HEK293 (cell line): ENCODE results near the gene THBS3.

ENCODE experiments used
- CTCF ChIA-PET: fragments of 350-600 bp; formaldehyde crosslinking; extraction: SDS; loops from one replicate; lab custom pipeline; 2021; ENCODE audit warnings: antibody characterized with exemption; lab: Yijun Ruan, JAX
- POLR2A ChIA-PET: fragments of 300-600 bp; formaldehyde crosslinking; extraction: SDS; loops from one replicate; lab custom pipeline; 2020; ENCODE audit warnings: antibody characterized with exemption, inconsistent platforms; lab: Yijun Ruan, JAX
- H3K27ac ChIP-seq: fragments of 200-500 bp; sonication (Bioruptor generic); 2 replicates; pipeline ENCODE4 v1.5.1; 2014; ENCODE audit warnings: low read depth, low read length, control low read depth, inconsistent platforms; ENCODE audit errors: extremely low read depth
- H3K36me3 ChIP-seq, 2 experiments: fragments of 200-500 bp in 1 of 2; sonication (Bioruptor generic) in 1 of 2; 1 replicate in 1 of 2; 2 replicates in 1 of 2; pipeline ENCODE4 v1.5.1; 2014 to 2017; ENCODE audit warnings: inconsistent platforms in 2 of 2, low read length in 2 of 2; ENCODE audit not compliant: control insufficient read depth in 2 of 2, insufficient read depth in 1 of 2
- H3K4me1 ChIP-seq: fragments of 200-500 bp; sonication (Bioruptor generic); 2 replicates; pipeline ENCODE4 v1.5.1; 2014; ENCODE audit warnings: mild to moderate bottlenecking, low read length, inconsistent platforms; ENCODE audit not compliant: control insufficient read depth, insufficient read depth
- H3K4me3 ChIP-seq: 2 replicates; pipeline ENCODE4 v1.5.1; 2011; ENCODE audit warnings: low read depth, mild to moderate bottlenecking, control low read depth, low read length, moderate library complexity
- H3K9me3 ChIP-seq: fragments of 200-500 bp; sonication (Bioruptor generic); 2 replicates; pipeline ENCODE4 v1.5.1; 2014; ENCODE audit warnings: low read depth, low read length, inconsistent platforms; ENCODE audit not compliant: control insufficient read depth, insufficient read depth
- CTCF ChIP-seq: fragments of 450-650 bp; formaldehyde crosslinking; IDR thresholded peaks from 2 replicates; pipeline ENCODE4 v1.5.1; 2016; ENCODE audit warnings: missing biosample characterization, missing genetic modification characterization
- GLI4 ChIP-seq: fragments of 450-650 bp; formaldehyde crosslinking; IDR thresholded peaks from 2 replicates; pipeline ENCODE4 v1.5.1; 2016; ENCODE audit warnings: missing biosample characterization, missing genetic modification characterization
- HOXA7 ChIP-seq: sonication (generic); formaldehyde crosslinking; IDR thresholded peaks from 2 replicates; pipeline ENCODE4 v1.8.1; 2022; ENCODE audit warnings: missing genetic modification reagents, borderline replicate concordance
- MYNN ChIP-seq: fragments of 450-650 bp; formaldehyde crosslinking; IDR thresholded peaks from 2 replicates; pipeline ENCODE4 v1.5.1; 2016; ENCODE audit warnings: missing biosample characterization, missing genetic modification characterization, borderline replicate concordance
- MZF1 ChIP-seq: fragments of 450-650 bp; formaldehyde crosslinking; IDR thresholded peaks from 2 replicates; pipeline ENCODE4 v1.5.1; 2017; ENCODE audit warnings: missing biosample characterization, missing genetic modification characterization, borderline replicate concordance
- REPIN1 ChIP-seq: fragments of 450-650 bp; formaldehyde crosslinking; IDR thresholded peaks from 2 replicates; pipeline ENCODE4 v1.5.1; 2017; ENCODE audit warnings: missing biosample characterization, missing genetic modification characterization, low read depth
- SCRT2 ChIP-seq: fragments of 450-650 bp; formaldehyde crosslinking; IDR thresholded peaks from 2 replicates; pipeline ENCODE4 v1.5.1; 2016; ENCODE audit warnings: missing biosample characterization, missing genetic modification characterization
- SETDB1 ChIP-seq: IDR thresholded peaks from one replicate; pipeline ENCODE4 v1.6.1; 2017; ENCODE audit warnings: mild to moderate bottlenecking, low read length, moderate library complexity, mixed read lengths; ENCODE audit not compliant: insufficient read length
- ZBTB1 ChIP-seq: fragments of 450-650 bp; formaldehyde crosslinking; IDR thresholded peaks from 2 replicates; pipeline ENCODE4 v1.5.1; 2016; ENCODE audit warnings: missing biosample characterization, missing genetic modification characterization
- ZNF133 ChIP-seq: fragments of 450-650 bp; formaldehyde crosslinking; IDR thresholded peaks from 2 replicates; pipeline ENCODE4 v1.5.1; 2016; ENCODE audit warnings: missing biosample characterization, missing genetic modification characterization
- ZNF155 ChIP-seq: fragments of 450-650 bp; formaldehyde crosslinking; IDR thresholded peaks from 2 replicates; pipeline ENCODE4 v1.5.1; 2016; ENCODE audit warnings: missing biosample characterization, missing genetic modification characterization
- ZNF248 ChIP-seq: fragments of 450-650 bp; formaldehyde crosslinking; IDR thresholded peaks from 2 replicates; pipeline ENCODE4 v1.5.1; 2017; ENCODE audit warnings: missing biosample characterization, missing genetic modification characterization
- ZNF274 ChIP-seq, 2 experiments: fragments of 200-500 bp in 1 of 2; fragments of 450-650 bp in 1 of 2; sonication (Bioruptor generic) in 1 of 2; formaldehyde crosslinking in 1 of 2; IDR thresholded peaks; 2 replicates each; pipeline versions ENCODE4 v1.5.1 to v1.6.1; 2014 to 2016; ENCODE audit warnings: borderline replicate concordance in 1 of 2, inconsistent platforms in 1 of 2, low read length in 1 of 2, missing biosample characterization in 1 of 2, missing genetic modification characterization in 1 of 2
- ZNF335 ChIP-seq: fragments of 450-650 bp; formaldehyde crosslinking; conservative IDR thresholded peaks from 2 replicates; pipeline ENCODE4 v1.5.1; 2016; ENCODE audit warnings: missing biosample characterization, missing genetic modification characterization
- ZNF394 ChIP-seq: fragments of 450-650 bp; formaldehyde crosslinking; IDR thresholded peaks from 2 replicates; pipeline ENCODE4 v1.5.1; 2016; ENCODE audit warnings: missing biosample characterization, missing genetic modification characterization, mild to moderate bottlenecking, moderate library complexity, borderline replicate concordance
- ZNF398 ChIP-seq: fragments of 450-650 bp; formaldehyde crosslinking; IDR thresholded peaks from 2 replicates; pipeline ENCODE4 v1.5.1; 2017; ENCODE audit warnings: missing biosample characterization, missing genetic modification characterization
- ZNF423 ChIP-seq: fragments of 450-650 bp; formaldehyde crosslinking; IDR thresholded peaks from 2 replicates; pipeline ENCODE4 v1.5.1; 2016; ENCODE audit warnings: missing biosample characterization, missing genetic modification characterization
- ZNF621 ChIP-seq: fragments of 450-650 bp; formaldehyde crosslinking; IDR thresholded peaks from 2 replicates; pipeline ENCODE4 v1.5.1; 2017; ENCODE audit warnings: missing biosample characterization, missing genetic modification characterization
- ZNF785 ChIP-seq: fragments of 450-650 bp; formaldehyde crosslinking; IDR thresholded peaks from 2 replicates; pipeline ENCODE4 v1.5.1; 2016; ENCODE audit warnings: missing biosample characterization, missing genetic modification characterization
- ZNF843 ChIP-seq: fragments of 450-650 bp; formaldehyde crosslinking; IDR thresholded peaks from 2 replicates; pipeline ENCODE4 v1.5.1; 2016; ENCODE audit warnings: missing biosample characterization, missing genetic modification characterization
- ZSCAN16 ChIP-seq: fragments of 450-650 bp; formaldehyde crosslinking; IDR thresholded peaks from 2 replicates; pipeline ENCODE4 v1.5.1; 2016; ENCODE audit warnings: missing biosample characterization, missing genetic modification characterization
- ZSCAN18 ChIP-seq: fragments of 450-650 bp; formaldehyde crosslinking; IDR thresholded peaks from 2 replicates; pipeline ENCODE4 v1.5.1; 2016; ENCODE audit warnings: missing biosample characterization, missing genetic modification characterization
- ZSCAN30 ChIP-seq: fragments of 450-650 bp; IDR thresholded peaks from 2 replicates; pipeline ENCODE4 v1.5.1; 2018; ENCODE audit warnings: missing biosample characterization, mild to moderate bottlenecking, missing genetic modification characterization, moderate library complexity
- TF ChIP-seq, protein P1 (sequence below): fragments of 450-650 bp; formaldehyde crosslinking; IDR thresholded peaks from 2 replicates; pipeline ENCODE4 v1.5.1; 2016; ENCODE audit warnings: missing biosample characterization, missing genetic modification characterization
- TF ChIP-seq, protein P2 (sequence below): fragments of 450-650 bp; formaldehyde crosslinking; IDR thresholded peaks from 2 replicates; pipeline ENCODE4 v1.5.1; 2016; ENCODE audit warnings: missing biosample characterization, missing genetic modification characterization, low read depth

THBS3 gene

DNA sequence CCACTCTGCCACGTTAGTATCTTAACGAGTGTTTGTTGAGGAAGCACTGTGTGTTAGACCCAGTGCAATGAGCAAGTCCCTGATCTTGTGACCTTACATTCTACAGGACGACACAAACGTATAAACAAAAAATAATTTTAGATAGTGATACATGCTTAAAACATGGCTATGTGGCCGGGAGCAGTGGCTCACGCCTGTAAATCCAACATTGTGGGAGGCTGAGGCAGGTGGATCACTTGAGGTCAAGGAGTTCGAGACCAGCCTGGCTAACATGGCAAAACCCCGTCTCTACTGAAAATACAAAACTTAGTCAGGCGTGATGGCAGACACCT is 20.4 kb upstream of the THBS3 start (continued):
- TF ChIP-seq MZF1 (tag by site-specific recombination) (no peak), SETDB1 (no peak), ZNF423 (tag by site-specific recombination) (no peak), ZSCAN18 (no peak), ZNF335 (tag by site-specific recombination) (peak; percentile 84), CTCF (tag by site-specific recombination) (no peak), MYNN (tag by site-specific recombination) (no peak), ZNF155 (no peak)
- TF ChIP-seq, protein P1, sequence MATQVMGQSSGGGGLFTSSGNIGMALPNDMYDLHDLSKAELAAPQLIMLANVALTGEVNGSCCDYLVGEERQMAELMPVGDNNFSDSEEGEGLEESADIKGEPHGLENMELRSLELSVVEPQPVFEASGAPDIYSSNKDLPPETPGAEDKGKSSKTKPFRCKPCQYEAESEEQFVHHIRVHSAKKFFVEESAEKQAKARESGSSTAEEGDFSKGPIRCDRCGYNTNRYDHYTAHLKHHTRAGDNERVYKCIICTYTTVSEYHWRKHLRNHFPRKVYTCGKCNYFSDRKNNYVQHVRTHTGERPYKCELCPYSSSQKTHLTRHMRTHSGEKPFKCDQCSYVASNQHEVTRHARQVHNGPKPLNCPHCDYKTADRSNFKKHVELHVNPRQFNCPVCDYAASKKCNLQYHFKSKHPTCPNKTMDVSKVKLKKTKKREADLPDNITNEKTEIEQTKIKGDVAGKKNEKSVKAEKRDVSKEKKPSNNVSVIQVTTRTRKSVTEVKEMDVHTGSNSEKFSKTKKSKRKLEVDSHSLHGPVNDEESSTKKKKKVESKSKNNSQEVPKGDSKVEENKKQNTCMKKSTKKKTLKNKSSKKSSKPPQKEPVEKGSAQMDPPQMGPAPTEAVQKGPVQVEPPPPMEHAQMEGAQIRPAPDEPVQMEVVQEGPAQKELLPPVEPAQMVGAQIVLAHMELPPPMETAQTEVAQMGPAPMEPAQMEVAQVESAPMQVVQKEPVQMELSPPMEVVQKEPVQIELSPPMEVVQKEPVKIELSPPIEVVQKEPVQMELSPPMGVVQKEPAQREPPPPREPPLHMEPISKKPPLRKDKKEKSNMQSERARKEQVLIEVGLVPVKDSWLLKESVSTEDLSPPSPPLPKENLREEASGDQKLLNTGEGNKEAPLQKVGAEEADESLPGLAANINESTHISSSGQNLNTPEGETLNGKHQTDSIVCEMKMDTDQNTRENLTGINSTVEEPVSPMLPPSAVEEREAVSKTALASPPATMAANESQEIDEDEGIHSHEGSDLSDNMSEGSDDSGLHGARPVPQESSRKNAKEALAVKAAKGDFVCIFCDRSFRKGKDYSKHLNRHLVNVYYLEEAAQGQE = no peak
- TF ChIP-seq, all 188 proteins: peak for 2

GRCh38 chr1:155227261-155228095 is 19.8 kb upstream of the THBS3 start:
- Histone ChIP-seq H3K4me3 (peak overlapping the region; percentile 53), H3K9me3 (no peaks in the 10 kb centered on the region), H3K27ac (peak overlapping the region; percentile 76), H3K4me1 (peaks cover 3% of the 10 kb centered on the region), H3K36me3 (no peaks in the 10 kb centered on the region)
- POLR2A ChIA-PET = interaction anchor here (0.9 to 2.0 kb wide), 8 partner anchors 14 to 52 kb away, joined by 3 to 8 read pairs (median 4); partner anchors contain the start of genes SCAMP3 and THBS3
- CTCF ChIA-PET = interaction anchor here (0.6 to 2.1 kb wide), 19 partner anchors 9 to 687 kb away, joined by 3 to 25 read pairs (median 4); partner anchors contain the start of genes KRTCAP2, MTX1 and THBS3
- no peak for TF ChIP-seq HOXA7 (CRISPR knock-in tag)
- TF ChIP-seq ZNF398 (tag by site-specific recombination) = no peak
- peak; percentile 48; the same call in 1 of the 2 replicates for TF ChIP-seq ZSCAN30 (tag by site-specific recombination)
- TF ChIP-seq, protein P2, sequence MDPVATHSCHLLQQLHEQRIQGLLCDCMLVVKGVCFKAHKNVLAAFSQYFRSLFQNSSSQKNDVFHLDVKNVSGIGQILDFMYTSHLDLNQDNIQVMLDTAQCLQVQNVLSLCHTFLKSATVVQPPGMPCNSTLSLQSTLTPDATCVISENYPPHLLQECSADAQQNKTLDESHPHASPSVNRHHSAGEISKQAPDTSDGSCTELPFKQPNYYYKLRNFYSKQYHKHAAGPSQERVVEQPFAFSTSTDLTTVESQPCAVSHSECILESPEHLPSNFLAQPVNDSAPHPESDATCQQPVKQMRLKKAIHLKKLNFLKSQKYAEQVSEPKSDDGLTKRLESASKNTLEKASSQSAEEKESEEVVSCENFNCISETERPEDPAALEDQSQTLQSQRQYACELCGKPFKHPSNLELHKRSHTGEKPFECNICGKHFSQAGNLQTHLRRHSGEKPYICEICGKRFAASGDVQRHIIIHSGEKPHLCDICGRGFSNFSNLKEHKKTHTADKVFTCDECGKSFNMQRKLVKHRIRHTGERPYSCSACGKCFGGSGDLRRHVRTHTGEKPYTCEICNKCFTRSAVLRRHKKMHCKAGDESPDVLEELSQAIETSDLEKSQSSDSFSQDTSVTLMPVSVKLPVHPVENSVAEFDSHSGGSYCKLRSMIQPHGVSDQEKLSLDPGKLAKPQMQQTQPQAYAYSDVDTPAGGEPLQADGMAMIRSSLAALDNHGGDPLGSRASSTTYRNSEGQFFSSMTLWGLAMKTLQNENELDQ = no peak
- TF ChIP-seq ZSCAN16 (tag by site-specific recombination) = no peak
- TF ChIP-seq ZNF133 (tag by site-specific recombination) = no peak
- no peak for TF ChIP-seq ZNF621
- TF ChIP-seq GLI4 = no peak
- no peak for TF ChIP-seq ZNF248 (tag by site-specific recombination)
- TF ChIP-seq SCRT2 (tag by site-specific recombination) = no peak
- no peak for TF ChIP-seq REPIN1 (tag by site-specific recombination)
- no peak for TF ChIP-seq ZNF843
- no peak for TF ChIP-seq ZNF785 (tag by site-specific recombination)
- TF ChIP-seq ZNF274 (IDR thresholded peaks at IDR 0.05; ENCODE audit: low read length) = no peak
- TF ChIP-seq ZNF274 (tag by site-specific recombination; IDR thresholded peaks at IDR 0.05; ENCODE audit: borderline replicate concordance) = no peak
- no peak for TF ChIP-seq ZBTB1 (tag by site-specific recombination)
- 0 out of 2 replicates have a peak, but pooled peaks have one; percentile 9 for TF ChIP-seq ZNF394 (tag by site-specific recombination)
